NT2/D1 (cell line): ENCODE data around the gene C3orf49.

Experiments
- YY1 ChIP-seq: IDR thresholded peaks from 2 replicates; pipeline ENCODE4 v1.6.1; 2011; ENCODE audit not compliant: insufficient read length, insufficient read depth
- ZNF274 ChIP-seq: IDR thresholded peaks from 2 replicates; pipeline ENCODE4 v1.6.1; 2011; ENCODE audit warnings: mild to moderate bottlenecking, low read depth, low read length

DNA sequence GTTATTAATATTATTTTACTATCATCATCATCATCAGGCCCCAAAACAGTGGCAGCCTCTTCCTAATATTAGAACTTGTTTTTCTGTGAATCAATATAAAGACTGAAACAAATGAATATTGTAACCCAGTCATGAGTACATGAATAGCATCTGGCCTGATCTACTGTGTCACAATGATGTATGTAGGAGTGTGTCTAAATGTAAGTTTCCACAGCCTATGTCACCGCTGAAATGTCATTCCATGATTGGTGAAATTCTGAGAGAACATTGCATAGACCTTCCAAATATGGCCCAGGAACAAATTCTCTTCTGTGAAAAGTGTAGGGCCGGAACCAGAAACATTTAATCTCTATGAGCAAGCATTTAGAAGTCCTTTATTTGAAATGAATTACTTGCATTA, 20.6 kb upstream of the C3orf49 start:
- TF ChIP-seq YY1, result no peak
- no peak for TF ChIP-seq ZNF274
